UCSD-AML1 (cell line): ENCODE results near the gene DGKK.

Experiments
- DNase-seq: peaks from one replicate; lab custom pipeline; 2025; ENCODE audit not compliant: unreplicated experiment; lab: John Stamatoyannopoulos, UW

The DGKK gene, protein sequence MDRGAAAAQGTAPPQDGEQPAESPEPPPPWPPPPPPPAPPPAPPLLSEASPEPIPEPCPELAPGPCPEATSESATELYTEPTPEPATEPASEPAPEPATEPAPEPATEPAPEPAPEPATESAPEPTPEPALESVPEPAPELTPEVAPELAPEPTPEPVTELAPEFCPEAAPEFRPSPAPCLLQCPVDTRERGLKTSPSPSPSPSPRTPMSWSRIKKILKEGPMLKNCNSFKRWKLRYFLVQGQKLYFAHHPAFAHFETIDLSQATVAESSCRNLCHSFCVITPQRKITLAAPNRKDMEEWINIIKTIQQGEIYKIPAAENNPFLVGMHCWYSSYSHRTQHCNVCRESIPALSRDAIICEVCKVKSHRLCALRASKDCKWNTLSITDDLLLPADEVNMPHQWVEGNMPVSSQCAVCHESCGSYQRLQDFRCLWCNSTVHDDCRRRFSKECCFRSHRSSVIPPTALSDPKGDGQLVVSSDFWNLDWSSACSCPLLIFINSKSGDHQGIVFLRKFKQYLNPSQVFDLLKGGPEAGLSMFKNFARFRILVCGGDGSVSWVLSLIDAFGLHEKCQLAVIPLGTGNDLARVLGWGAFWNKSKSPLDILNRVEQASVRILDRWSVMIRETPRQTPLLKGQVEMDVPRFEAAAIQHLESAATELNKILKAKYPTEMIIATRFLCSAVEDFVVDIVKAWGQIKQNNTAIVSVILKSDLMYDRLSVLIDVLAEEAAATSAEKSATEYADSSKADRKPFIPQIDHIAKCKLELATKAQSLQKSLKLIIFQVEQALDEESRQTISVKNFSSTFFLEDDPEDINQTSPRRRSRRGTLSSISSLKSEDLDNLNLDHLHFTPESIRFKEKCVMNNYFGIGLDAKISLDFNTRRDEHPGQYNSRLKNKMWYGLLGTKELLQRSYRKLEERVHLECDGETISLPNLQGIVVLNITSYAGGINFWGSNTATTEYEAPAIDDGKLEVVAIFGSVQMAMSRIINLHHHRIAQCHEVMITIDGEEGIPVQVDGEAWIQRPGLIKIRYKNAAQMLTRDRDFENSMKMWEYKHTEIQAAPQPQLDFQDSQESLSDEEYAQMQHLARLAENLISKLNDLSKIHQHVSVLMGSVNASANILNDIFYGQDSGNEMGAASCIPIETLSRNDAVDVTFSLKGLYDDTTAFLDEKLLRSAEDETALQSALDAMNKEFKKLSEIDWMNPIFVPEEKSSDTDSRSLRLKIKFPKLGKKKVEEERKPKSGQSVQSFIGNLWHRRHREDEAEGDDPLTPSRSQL

GRCh38 chrX:50470103-50471031 lies at the start of gene DGKK:
Gene DGKK (minus strand): TSS chrX:50470825. CDS start chrX:50470678, 147 bp downstream.
- DNase-seq = no peak

GRCh38 chrX:50514811-50515210 lies 44.2 kb upstream of the DGKK start:
- no peak for DNase-seq

DNA sequence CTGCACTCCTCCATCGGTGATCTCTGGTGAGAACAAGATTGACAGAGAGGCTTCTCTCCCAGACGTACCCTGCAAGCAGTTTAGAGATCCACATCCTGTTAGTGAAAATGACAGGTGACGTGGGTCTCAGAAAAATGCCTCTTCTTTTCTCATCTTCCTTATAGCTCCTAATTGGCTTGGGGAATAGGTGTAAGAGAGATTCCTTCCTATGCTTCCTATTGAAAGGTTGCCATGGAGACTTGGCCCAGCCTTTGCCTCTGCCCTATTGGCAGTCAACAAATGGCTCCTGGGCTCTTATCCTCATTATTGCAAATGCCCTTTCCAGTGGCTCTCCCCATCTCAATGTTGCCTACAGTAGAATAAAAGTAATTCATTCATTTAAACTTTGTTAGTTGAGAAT lies 26.5 kb upstream of the DGKK start:
- DNase-seq = no peak

GRCh38 chrX:50495616-50496015 lies 25.0 kb upstream of the DGKK start:
- DNase-seq = no peak

DNA sequence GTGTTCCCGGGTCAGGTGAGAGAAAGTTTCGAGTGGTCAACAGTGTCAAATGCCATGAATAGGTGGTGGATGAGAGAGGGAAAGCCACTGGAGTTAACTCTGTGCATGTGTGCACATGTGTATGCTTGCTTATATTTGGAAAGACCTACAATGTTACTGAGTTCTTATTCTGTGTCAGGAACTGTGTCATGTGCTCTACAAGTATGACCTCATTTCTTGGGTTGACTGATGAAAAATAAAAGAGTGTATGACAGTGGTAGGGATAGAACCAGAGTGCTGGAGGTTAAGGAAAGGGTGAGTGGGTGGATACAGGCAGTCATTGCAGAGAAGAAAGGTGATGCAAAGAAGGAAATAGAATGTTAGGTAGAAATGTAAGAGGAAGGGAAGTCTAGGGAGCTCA lies 22.1 kb upstream of the DGKK start:
- DNase-seq = no peak

GRCh38 chrX:50484662-50485061 lies 14.0 kb upstream of the DGKK start:
- no peak for DNase-seq

GRCh38 chrX:50483283-50483682 lies 12.7 kb upstream of the DGKK start:
- no peak for DNase-seq

GRCh38 chrX:50475208-50475607 lies 4.6 kb upstream of the DGKK start:
- DNase-seq = no peak

- DNase-seq = no peak
Observed at GRCh38 chrX:50471390-50471789, 765 bp upstream of the DGKK start.

DNA sequence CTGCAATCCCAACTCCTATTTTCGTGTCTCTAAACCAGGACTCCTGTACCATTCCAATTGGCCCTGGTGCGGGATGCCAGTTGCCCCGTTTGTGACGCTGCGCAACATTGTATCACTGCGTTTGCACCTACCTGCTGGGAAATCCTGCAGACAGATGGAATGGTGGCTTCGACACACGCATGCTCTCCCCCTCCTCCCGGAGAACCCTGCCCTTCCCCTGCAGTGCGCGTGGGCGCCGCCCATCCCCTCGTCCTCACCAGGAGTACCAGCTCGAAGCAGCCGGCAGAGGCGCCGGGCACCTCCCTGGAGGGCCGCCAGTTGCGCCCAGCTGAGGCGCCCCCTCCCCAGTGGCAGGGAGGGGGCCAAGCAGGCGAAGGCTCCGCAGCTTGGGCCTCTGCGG lies 1.4 kb downstream of the DGKK start:
- no peak for DNase-seq

GRCh38 chrX:50459615-50460014 lies 11.0 kb downstream of the DGKK start:
- no peak for DNase-seq

DNA sequence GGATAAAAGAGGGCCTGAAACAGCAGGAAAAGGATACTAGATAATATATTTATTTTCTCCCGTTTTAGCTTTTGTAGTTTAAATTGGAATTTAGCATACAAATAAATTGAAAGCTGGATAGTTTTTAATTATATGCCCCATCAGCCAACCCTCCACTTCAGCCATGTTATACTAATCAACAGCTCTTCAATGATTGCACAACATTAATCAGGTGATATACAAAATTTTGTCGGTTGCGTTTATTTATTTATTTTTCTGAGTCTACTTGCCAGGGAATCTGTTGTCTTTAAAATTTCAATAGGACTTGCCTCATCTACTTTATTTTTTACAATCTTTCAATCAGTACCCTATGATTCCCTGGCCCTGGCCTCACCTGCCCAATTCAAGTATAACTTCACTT lies 12.1 kb downstream of the DGKK start:
- no peak for DNase-seq

GRCh38 chrX:50456712-50457484 lies 13.7 kb downstream of the DGKK start:
- no peak for DNase-seq

DNA sequence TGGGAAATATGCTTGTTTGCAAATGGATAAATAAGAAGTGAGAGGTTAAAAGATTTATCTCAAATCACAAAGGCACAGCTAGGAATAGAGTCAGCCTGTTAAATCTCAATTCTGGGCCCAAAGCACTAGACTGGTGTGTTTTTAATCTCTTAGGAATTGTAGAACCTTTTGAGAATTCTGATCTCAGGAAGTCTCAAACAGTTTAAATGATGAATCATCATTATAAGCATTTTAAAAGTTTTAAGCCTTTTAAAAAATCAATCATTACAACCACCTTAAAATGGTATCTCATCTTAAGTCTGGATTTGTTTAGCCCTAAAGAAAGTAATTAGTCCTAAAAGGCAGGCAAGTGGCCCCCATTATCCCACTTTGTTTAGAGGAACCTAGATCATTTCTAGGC lies 17.8 kb downstream of the DGKK start:
- no peak for DNase-seq

DNA sequence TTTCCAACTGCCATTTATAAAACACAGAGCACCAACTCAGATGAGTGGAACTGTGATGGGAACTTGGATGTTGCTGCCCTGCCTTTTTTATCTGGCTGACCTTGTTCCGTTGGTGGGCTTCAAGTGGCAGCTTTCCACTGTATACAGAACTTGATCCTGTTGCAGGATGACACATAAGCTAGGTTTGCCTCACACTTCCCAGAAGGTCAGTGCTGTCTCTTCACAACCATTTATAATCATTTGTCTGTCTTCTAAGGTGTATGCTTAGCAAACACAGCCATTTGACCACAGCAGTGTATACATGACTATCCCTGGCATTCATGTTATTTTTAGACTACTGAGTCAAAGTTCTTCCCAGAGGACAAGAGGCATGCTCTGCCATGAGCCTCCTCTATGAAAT lies 20.3 kb downstream of the DGKK start:
- no peak for DNase-seq

GRCh38 chrX:50448565-50448964 lies 22.1 kb downstream of the DGKK start:
- DNase-seq = peak; percentile 10

DNA sequence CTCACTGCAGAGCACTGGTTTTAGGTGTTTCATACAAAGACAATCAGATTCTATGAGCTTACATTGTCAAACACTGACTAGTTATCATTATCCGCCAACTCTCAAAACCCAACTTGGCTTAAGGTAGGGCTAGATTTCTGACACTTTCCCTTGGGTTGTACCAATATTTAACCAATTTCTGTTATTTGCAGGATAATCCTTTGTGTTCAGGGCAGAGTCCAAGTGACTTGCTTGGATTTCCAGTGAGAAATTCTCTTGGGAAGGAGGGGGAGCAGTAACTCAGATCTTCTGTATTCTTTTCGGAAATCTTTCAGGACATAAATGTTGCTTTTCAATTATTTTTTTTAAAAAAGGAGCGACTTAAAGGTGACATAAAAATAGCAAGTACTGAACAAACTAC lies 23.1 kb downstream of the DGKK start:
- no peak for DNase-seq

- no peak for DNase-seq
Observed at GRCh38 chrX:50442426-50443116, 28.1 kb downstream of the DGKK start.

- DNase-seq = no peak
Observed at GRCh38 chrX:50436797-50437196, 33.8 kb downstream of the DGKK start.
